ENCODE measurements around the gene IFNA17. TPM values are rescaled to one million over a fixed set of nuclear protein-coding genes. Genes with fewer than 3 reads are reported as not detected.

The IFNA17 gene
- total RNA-seq, 2 experiments from 2014 or later = not detected

- BruUV-seq (replicated peaks) = no TSS peak
- ChIA-PET POLR2A (interaction anchor here (0.6 kb wide), 1 partner anchor 982 kb away, joined by 3 read pairs; no protein-coding TSS in a partner anchor), CTCF (ENCODE audit: unreplicated experiment) (no interaction called here)
- TF ChIP-seq EZH2phosphoT487 (IDR thresholded peaks at IDR 0.05; ENCODE audit: borderline replicate concordance, low read depth, low read length) = no peak
- no peak overlapping the region for H2AFZ ChIP-seq (ENCODE audit: low read length)
- H3K9me2 ChIP-seq (ENCODE audit: insufficient read depth, low read length) = no peaks in the 10 kb centered on the region
- H3K79me2 ChIP-seq (ENCODE audit: insufficient read depth, low read depth, low read length) = no peaks in the 10 kb centered on the region
- no peak overlapping the region for H3K27ac ChIP-seq (ENCODE audit: low read depth, low read length, poor library complexity, severe bottlenecking)
- H4K20me1 ChIP-seq (ENCODE audit: insufficient read depth, low read length) = no peaks in the 10 kb centered on the region
- no peak overlapping the region for H3K4me3 ChIP-seq (ENCODE audit: low read depth, low read length, poor library complexity, severe bottlenecking)
- no peaks in the 10 kb centered on the region for H3K9me3 ChIP-seq (ENCODE audit: low read length)
- H3K4me1 ChIP-seq (ENCODE audit: insufficient read depth, low read length, poor library complexity, severe bottlenecking) = peaks cover 4% of the 10 kb centered on the region
- DNase-seq (ENCODE audit: low spot score) = no peak
- H3K36me3 ChIP-seq (ENCODE audit: insufficient read depth, low read length) = no peaks in the 10 kb centered on the region
- intact Hi-C loops (cut with micrococcal nuclease; ENCODE audit: unreplicated experiment) = no loop called here
- H3K4me2 ChIP-seq (ENCODE audit: low read length) = no peak overlapping the region
These were observed 27.7 kb upstream of the IFNA17 start for GRCh38 chr9:21255538-21256212.

- Histone ChIP-seq H3K36me3 (ENCODE audit: insufficient read depth, low read length) (no peaks in the 10 kb centered on the region), H3K27ac (ENCODE audit: low read depth, low read length, poor library complexity, severe bottlenecking) (no peak overlapping the region), H4K20me1 (ENCODE audit: insufficient read depth, low read length) (no peaks in the 10 kb centered on the region), H3K4me3 (ENCODE audit: low read depth, low read length, poor library complexity, severe bottlenecking) (no peak overlapping the region), H3K4me1 (ENCODE audit: insufficient read depth, low read length, poor library complexity, severe bottlenecking) (peaks cover 4% of the 10 kb centered on the region), H3K79me2 (ENCODE audit: insufficient read depth, low read depth, low read length) (no peaks in the 10 kb centered on the region), H3K9me2 (ENCODE audit: insufficient read depth, low read length) (no peaks in the 10 kb centered on the region), H2AFZ (ENCODE audit: low read length) (no peak overlapping the region), H3K4me2 (ENCODE audit: low read length) (no peak overlapping the region), H3K9me3 (ENCODE audit: low read length) (no peaks in the 10 kb centered on the region)
- no TSS peak for BruUV-seq (replicated peaks)
- DNase-seq (ENCODE audit: low spot score) = peak; percentile 18
- peak; percentile 78 for TF ChIP-seq CTCF (conservative IDR thresholded peaks at IDR 0.05; ENCODE audit: low read length)
- no peak for TF ChIP-seq EZH2phosphoT487 (IDR thresholded peaks at IDR 0.05; ENCODE audit: borderline replicate concordance, low read depth, low read length)
- intact Hi-C loops (cut with micrococcal nuclease; ENCODE audit: unreplicated experiment) = no loop called here
- ChIA-PET CTCF (ENCODE audit: unreplicated experiment) (no interaction called here), POLR2A (interaction anchor here (0.6 to 1.3 kb wide), 2 partner anchors 9 to 64 kb away, joined by 4 read pairs; no protein-coding TSS in a partner anchor)
These were observed 24.9 kb upstream of the IFNA17 start for GRCh38 chr9:21252721-21253547.

GRCh38 chr9:21251638-21252037 lies 23.6 kb upstream of the IFNA17 start:
- no peak for TF ChIP-seq EZH2phosphoT487 (IDR thresholded peaks at IDR 0.05; ENCODE audit: borderline replicate concordance, low read depth, low read length)
- no peak for TF ChIP-seq CTCF (conservative IDR thresholded peaks at IDR 0.05; ENCODE audit: low read length)
- Histone ChIP-seq H3K79me2 (ENCODE audit: insufficient read depth, low read depth, low read length) (no peaks in the 10 kb centered on the region), H4K20me1 (ENCODE audit: insufficient read depth, low read length) (no peaks in the 10 kb centered on the region), H3K4me2 (ENCODE audit: low read length) (no peak overlapping the region), H3K27ac (ENCODE audit: low read depth, low read length, poor library complexity, severe bottlenecking) (no peak overlapping the region), H2AFZ (ENCODE audit: low read length) (no peak overlapping the region), H3K4me1 (ENCODE audit: insufficient read depth, low read length, poor library complexity, severe bottlenecking) (peaks cover 4% of the 10 kb centered on the region), H3K9me2 (ENCODE audit: insufficient read depth, low read length) (no peaks in the 10 kb centered on the region), H3K9me3 (ENCODE audit: low read length) (no peaks in the 10 kb centered on the region), H3K4me3 (ENCODE audit: low read depth, low read length, poor library complexity, severe bottlenecking) (no peak overlapping the region), H3K36me3 (ENCODE audit: insufficient read depth, low read length) (no peaks in the 10 kb centered on the region)
- BruUV-seq (replicated peaks) = no TSS peak
- ChIA-PET POLR2A (interaction anchor here (0.6 to 1.3 kb wide), 3 partner anchors 10 to 616 kb away, joined by 3 to 4 read pairs (median 3); no protein-coding TSS in a partner anchor), CTCF (ENCODE audit: unreplicated experiment) (no interaction called here)
- DNase-seq (ENCODE audit: low spot score) = no peak
- intact Hi-C loops (cut with micrococcal nuclease; ENCODE audit: unreplicated experiment) = no loop called here
